ENCODE results near the gene IGF2R.

The IGF2R gene

GRCh38 chr6:159979136-159979874, 10.4 kb downstream of the IGF2R start:
- peak overlapping the region; percentile 38 for H3K9ac ChIP-seq (ENCODE audit: low read length)
- peak overlapping the region; percentile 39 for H3K27ac ChIP-seq (ENCODE audit: low read length)
- peak overlapping the region; percentile 84 for H3K4me2 ChIP-seq (ENCODE audit: low read length)
- H4K20me1 ChIP-seq (ENCODE audit: insufficient read depth, low read length), result peaks cover 16% of the 10 kb centered on the region; the same call in 1 of the 2 replicates
- H3K9me3 ChIP-seq (ENCODE audit: insufficient read depth, low read length), result no peaks in the 10 kb centered on the region
- TF ChIP-seq EZH2phosphoT487 (IDR thresholded peaks at IDR 0.05; ENCODE audit: low read depth) (no peak), CTCF (IDR thresholded peaks at IDR 0.05; ENCODE audit: low read depth, low read length) (no peak)
- H3K79me2 ChIP-seq (ENCODE audit: low read length), result peaks cover 92% of the 10 kb centered on the region
- H3K27me3 ChIP-seq (ENCODE audit: low read depth, low read length), result no peaks in the 10 kb centered on the region
- peak overlapping the region; percentile 50 for H3K4me3 ChIP-seq (ENCODE audit: low read length)
- H3K4me1 ChIP-seq (ENCODE audit: low read length), result peaks cover 52% of the 10 kb centered on the region
- H2AFZ ChIP-seq (ENCODE audit: low read depth, low read length), result no peak overlapping the region
- no peaks in the 10 kb centered on the region for H3K36me3 ChIP-seq (replicated peaks; ENCODE audit: low read depth, low read length)

- Histone ChIP-seq H2AFZ (ENCODE audit: low read depth, low read length) (no peak overlapping the region), H3K4me3 (ENCODE audit: low read length) (no peak overlapping the region), H3K79me2 (ENCODE audit: low read length) (peaks cover 92% of the 10 kb centered on the region), H4K20me1 (ENCODE audit: insufficient read depth, low read length) (peaks cover 17% of the 10 kb centered on the region; the same call in 1 of the 2 replicates), H3K9me3 (ENCODE audit: insufficient read depth, low read length) (no peaks in the 10 kb centered on the region), H3K36me3 (replicated peaks; ENCODE audit: low read depth, low read length) (no peaks in the 10 kb centered on the region), H3K27ac (ENCODE audit: low read length) (no peak overlapping the region), H3K4me2 (ENCODE audit: low read length) (no peak overlapping the region), H3K9ac (ENCODE audit: low read length) (no peak overlapping the region), H3K4me1 (ENCODE audit: low read length) (peaks cover 52% of the 10 kb centered on the region), H3K27me3 (ENCODE audit: low read depth, low read length) (no peaks in the 10 kb centered on the region)
- TF ChIP-seq EZH2phosphoT487 (IDR thresholded peaks at IDR 0.05; ENCODE audit: low read depth) (no peak), CTCF (IDR thresholded peaks at IDR 0.05; ENCODE audit: low read depth, low read length) (no peak)
Measured at GRCh38 chr6:159980474-159980873, 11.6 kb downstream of the IGF2R start.

- peak overlapping the region; percentile 69; the same call in 1 of the 2 replicates for H3K4me3 ChIP-seq (ENCODE audit: low read length)
Measured at GRCh38 chr6:159981071-159981402, 12.2 kb downstream of the IGF2R start.

More at GRCh38 chr6:159981071-159981402, 12.2 kb downstream of the IGF2R start:
- Histone ChIP-seq H3K36me3 (replicated peaks; ENCODE audit: low read depth, low read length) (no peaks in the 10 kb centered on the region), H3K4me1 (ENCODE audit: low read length) (peaks cover 52% of the 10 kb centered on the region), H3K9ac (ENCODE audit: low read length) (no peak overlapping the region), H3K9me3 (ENCODE audit: insufficient read depth, low read length) (no peaks in the 10 kb centered on the region), H4K20me1 (ENCODE audit: insufficient read depth, low read length) (peaks cover 17% of the 10 kb centered on the region; the same call in 1 of the 2 replicates), H3K79me2 (ENCODE audit: low read length) (peaks cover 94% of the 10 kb centered on the region), H2AFZ (ENCODE audit: low read depth, low read length) (no peak overlapping the region), H3K27ac (ENCODE audit: low read length) (no peak overlapping the region), H3K27me3 (ENCODE audit: low read depth, low read length) (no peaks in the 10 kb centered on the region), H3K4me2 (ENCODE audit: low read length) (peak overlapping the region; percentile 84)
- TF ChIP-seq CTCF (IDR thresholded peaks at IDR 0.05; ENCODE audit: low read depth, low read length) (no peak), EZH2phosphoT487 (IDR thresholded peaks at IDR 0.05; ENCODE audit: low read depth) (no peak)
